ENCODE measurements around the gene CRIM1. TPM values are rescaled to one million over a fixed set of nuclear protein-coding genes. Genes with fewer than 3 reads are reported as not detected.

The CRIM1 gene
- total and polyA plus RNA-seq, 2 of the 8 experiments (the other 6 are each of a cell fraction or from before 2014, with no cell fraction given), result 9.4 to 28.4 TPM

DNA sequence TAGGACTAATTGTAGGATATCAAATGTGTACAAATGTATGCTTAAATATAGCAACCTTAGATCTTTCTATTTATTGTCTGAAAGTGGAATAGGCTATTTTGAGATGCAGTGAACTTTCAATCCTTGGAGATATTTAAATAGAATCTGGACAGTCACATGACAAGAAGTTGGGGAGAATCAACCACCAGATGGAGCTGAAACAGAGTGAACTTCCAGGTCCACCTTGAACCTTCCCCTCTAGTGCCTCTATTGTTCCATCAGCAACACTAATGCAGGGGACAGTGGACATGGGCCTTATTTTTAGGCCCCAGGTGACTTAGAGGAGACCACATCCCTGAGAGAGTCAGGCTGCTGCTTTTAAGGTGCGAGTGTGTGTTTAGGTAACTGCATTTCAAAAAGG lies 37.0 kb upstream of the CRIM1 start:
- no peak overlapping the region for H3K4me3 ChIP-seq (ENCODE audit: extremely low read depth in 1 of 4, insufficient read depth in 2 of 4, low read depth in 3 of 4, low read length in 4 of 4)
- H3K27ac ChIP-seq (ENCODE audit: low read depth, low read length), result no peak overlapping the region
- no peak overlapping the region for H4K91ac ChIP-seq (replicated peaks; ENCODE audit: insufficient read length, low read length)
- TF ChIP-seq CHD1 (IDR thresholded peaks at IDR 0.05; ENCODE audit: low read depth, low read length) (no peak), JUND (IDR thresholded peaks at IDR 0.05; ENCODE audit: low read length) (no peak), RBBP5 (IDR thresholded peaks at IDR 0.05; ENCODE audit: borderline replicate concordance, low read depth, low read length) (no peak), RNF2 (IDR thresholded peaks at IDR 0.05; ENCODE audit: borderline replicate concordance, low read depth, low read length, missing control alignments, poor library complexity, severe bottlenecking) (no peak), EZH2 (IDR thresholded peaks at IDR 0.05; ENCODE audit: low read depth, low read length, severe bottlenecking) (no peak)
- no peaks in the 10 kb centered on the region for H3K79me1 ChIP-seq (ENCODE audit: low read depth, low read length)
- 83% methylated on average over 1 of the region's 1 CpG; no CpG with 5 or more reads in 1 of the 2 experiments for WGBS, 2 experiments (ENCODE audit: extremely low coverage in 1 of 2, insufficient coverage in 1 of 2, insufficient read length in 1 of 2, insufficient replicate concordance in 2 of 2, low coverage in 1 of 2, low lambda C conversion rate in 2 of 2, missing lambda C conversion rate in 1 of 2)
- H3K36me3 ChIP-seq (ENCODE audit: control insufficient read depth in 2 of 4, insufficient read depth in 4 of 4, low read length in 3 of 4), result 0 out of 8 replicates have a peak, but pooled peaks cover 0 to 10% (median 0%) of the 10 kb centered on the region in 4 experiments
- H3K18ac ChIP-seq (ENCODE audit: extremely low read depth, low read length), result no peak overlapping the region
- no peak overlapping the region for H3K56ac ChIP-seq (replicated peaks; ENCODE audit: insufficient read length, low read depth, low read length)
- H3K4me2 ChIP-seq (ENCODE audit: insufficient read depth in 1 of 2, low read depth in 2 of 2, low read length in 2 of 2), result no peak overlapping the region
- H3K4me1 ChIP-seq (replicated peaks in 1 of 4; ENCODE audit: control insufficient read depth in 3 of 4, insufficient read depth in 4 of 4, low read length in 3 of 4), result no peaks in the 10 kb centered on the region
- no peak overlapping the region for H2BK120ac ChIP-seq (replicated peaks; ENCODE audit: low read depth, low read length)
- no peak overlapping the region for H3K9ac ChIP-seq (replicated peaks in 1 of 4; ENCODE audit: extremely low read depth in 1 of 4, low read depth in 3 of 4, low read length in 3 of 4)
- no peaks in the 10 kb centered on the region for H3K23me2 ChIP-seq (ENCODE audit: low read depth, low read length)
- H3K14ac ChIP-seq (ENCODE audit: insufficient read length), result no peak overlapping the region
- H2BK12ac ChIP-seq (ENCODE audit: low read depth, low read length), result no peak overlapping the region
- no peak overlapping the region for H3K4ac ChIP-seq (replicated peaks; ENCODE audit: insufficient read length, low read depth, low read length)
- H4K20me1 ChIP-seq (replicated peaks in 1 of 2; ENCODE audit: control insufficient read depth in 1 of 2, insufficient read depth in 2 of 2, low read length in 2 of 2), result no peaks in the 10 kb centered on the region
- DNase-seq (ENCODE audit: low read depth in 1 of 2, low spot score in 2 of 2) (no peak), FAIRE-seq (no peak)
- no peak overlapping the region for H4K5ac ChIP-seq (ENCODE audit: insufficient read length, low read depth, low read length)
- ChIA-PET CTCF (ENCODE audit: partially characterized antibody) (interaction anchor here (0.6 kb wide), 1 partner anchor 205 kb away, joined by 3 read pairs; no protein-coding TSS in a partner anchor), POLR2A (ENCODE audit: partially characterized antibody) (no interaction called here)
- no peaks in the 10 kb centered on the region for H3K79me2 ChIP-seq (ENCODE audit: control insufficient read depth in 1 of 2, insufficient read depth in 2 of 2, low read length in 2 of 2)
- no peak overlapping the region for H2BK20ac ChIP-seq (ENCODE audit: low read length)
- no peak overlapping the region for H4K8ac ChIP-seq (ENCODE audit: extremely low read depth, insufficient read depth, low read length)
- H2AK5ac ChIP-seq (ENCODE audit: low read depth, low read length), result no peak overlapping the region
- H2BK5ac ChIP-seq (ENCODE audit: low read depth, low read length), result no peak overlapping the region
- H3K23ac ChIP-seq (ENCODE audit: insufficient read length), result no peak overlapping the region
- H3K27me3 ChIP-seq (replicated peaks in 1 of 4; ENCODE audit: control insufficient read depth in 3 of 4, extremely low read depth in 1 of 4, insufficient read depth in 3 of 4, low read length in 3 of 4), result no peaks in the 10 kb centered on the region
- H3K9me3 ChIP-seq (ENCODE audit: insufficient read depth in 2 of 2, low read depth in 1 of 2, low read length in 1 of 2), result peaks cover 18 to 31% of the 10 kb centered on the region in 2 experiments
- no peak overlapping the region for H2BK15ac ChIP-seq (ENCODE audit: low read length)
- H2AFZ ChIP-seq (ENCODE audit: low read length), result no peak overlapping the region
